Type B pancreatic cell (in vitro differentiated cells): Measurements from ENCODE around the gene CCL8. TPM values are rescaled to one million over a fixed set of nuclear protein-coding genes. Genes with fewer than 3 reads are reported as not detected.

Experiments used
- DNase-seq: peaks from one replicate; pipeline ENCODE4 v3.0.0; 2021; ENCODE audit warnings: mixed read lengths; ENCODE audit not compliant: unreplicated experiment; ENCODE audit errors: extremely low spot score
- H3K27ac Mint-ChIP-seq: 2 replicates; pipeline ENCODE4 v1.8.0; 2021; ENCODE audit warnings: mild to moderate bottlenecking, mixed read lengths
- H3K27me3 Mint-ChIP-seq: 2 replicates; pipeline ENCODE4 v1.8.0; 2021; ENCODE audit warnings: mixed read lengths
- H3K36me3 Mint-ChIP-seq: 2 replicates; pipeline ENCODE4 v1.8.0; 2021; ENCODE audit warnings: mixed read lengths
- H3K4me1 Mint-ChIP-seq: one replicate; pipeline ENCODE4 v1.8.0; 2021; ENCODE audit warnings: mixed read lengths; ENCODE audit not compliant: unreplicated experiment
- H3K4me3 Mint-ChIP-seq: 2 replicates; pipeline ENCODE4 v1.8.0; 2021; ENCODE audit warnings: mild to moderate bottlenecking, mixed read lengths
- H3K9me3 Mint-ChIP-seq: 2 replicates; pipeline ENCODE4 v1.8.0; 2021; ENCODE audit warnings: mixed read lengths
- CTCF ChIP-seq: fragments of 200-600 bp; sonication (generic); conservative IDR thresholded peaks from 2 replicates; pipeline ENCODE4 v1.5.0; 2021; ENCODE audit warnings: antibody characterized with exemption, mild to moderate bottlenecking
- total RNA-seq: library from RNA; stranded (reverse); gene quantifications from 2 replicates; pipeline ENCODE4 v1.2.1, GENCODE V29; 2021; ENCODE audit warnings: low replicate concordance

The CCL8 gene
- total RNA-seq, 1 donor from 2014 or later = not detected

- H3K27me3 Mint-ChIP-seq = peaks cover 46% of the 10 kb centered on the region
- no peak overlapping the region for H3K4me3 Mint-ChIP-seq
- peaks cover 10% of the 10 kb centered on the region for H3K4me1 Mint-ChIP-seq
- H3K36me3 Mint-ChIP-seq = no peaks in the 10 kb centered on the region
- no peak overlapping the region for H3K27ac Mint-ChIP-seq
- no peak for DNase-seq
- H3K9me3 Mint-ChIP-seq = no peaks in the 10 kb centered on the region
- no peak for TF ChIP-seq CTCF
These were observed 46.8 kb downstream of the CCL8 start for GRCh38 chr17:34366010-34366409.

GRCh38 chr17:34366529-34367107, 47.4 kb downstream of the CCL8 start:
- H3K36me3 Mint-ChIP-seq = no peaks in the 10 kb centered on the region
- no peak overlapping the region for H3K4me3 Mint-ChIP-seq
- H3K4me1 Mint-ChIP-seq = peaks cover 16% of the 10 kb centered on the region
- no peak for TF ChIP-seq CTCF
- DNase-seq = peak; percentile 52
- H3K27ac Mint-ChIP-seq = no peak overlapping the region
- no peaks in the 10 kb centered on the region for H3K9me3 Mint-ChIP-seq
- H3K27me3 Mint-ChIP-seq = peaks cover 45% of the 10 kb centered on the region

GRCh38 chr17:34367486-34368195, 48.4 kb downstream of the CCL8 start:
- H3K4me1 Mint-ChIP-seq = peaks cover 16% of the 10 kb centered on the region
- TF ChIP-seq CTCF = no peak
- H3K9me3 Mint-ChIP-seq = no peaks in the 10 kb centered on the region
- H3K27ac Mint-ChIP-seq = no peak overlapping the region
- H3K4me3 Mint-ChIP-seq = no peak overlapping the region
- H3K27me3 Mint-ChIP-seq = peaks cover 38% of the 10 kb centered on the region
- H3K36me3 Mint-ChIP-seq = no peaks in the 10 kb centered on the region
- no peak for DNase-seq

GRCh38 chr17:34368196-34368945, 49.1 kb downstream of the CCL8 start:
- Mint-ChIP-seq H3K36me3 (no peaks in the 10 kb centered on the region), H3K27ac (no peak overlapping the region), H3K4me3 (no peak overlapping the region), H3K4me1 (peaks cover 16% of the 10 kb centered on the region), H3K9me3 (no peaks in the 10 kb centered on the region), H3K27me3 (peaks cover 33% of the 10 kb centered on the region)
- no peak for TF ChIP-seq CTCF
- no peak for DNase-seq

- no peak for DNase-seq
- H3K4me1 Mint-ChIP-seq = peaks cover 16% of the 10 kb centered on the region
- TF ChIP-seq CTCF = no peak
- H3K27ac Mint-ChIP-seq = no peak overlapping the region
- H3K27me3 Mint-ChIP-seq = peaks cover 28% of the 10 kb centered on the region
- no peak overlapping the region for H3K4me3 Mint-ChIP-seq
- no peaks in the 10 kb centered on the region for H3K36me3 Mint-ChIP-seq
- H3K9me3 Mint-ChIP-seq = no peaks in the 10 kb centered on the region
These were observed 49.8 kb downstream of the CCL8 start for GRCh38 chr17:34368946-34369500.
